H1 (cell line): ENCODE data around the gene MYO16. TPM values are rescaled to one million over a fixed set of nuclear protein-coding genes. Genes with fewer than 3 reads are reported as not detected.

Experiments used
- BACH1 ChIP-seq: IDR thresholded peaks from 2 replicates; pipeline ENCODE4 v1.6.1; 2012; ENCODE audit warnings: low read length, improper control_type of control experiment
- CEBPB ChIP-seq: IDR thresholded peaks from 2 replicates; pipeline ENCODE4 v1.6.1; 2012; ENCODE audit warnings: low read depth, low read length
- CHD7 ChIP-seq: fragments of 300-600 bp; sonication (generic); IDR thresholded peaks from 2 replicates; pipeline ENCODE4 v1.7.1; 2012; ENCODE audit warnings: low read length, moderate library complexity, mild to moderate bottlenecking, inconsistent platforms; ENCODE audit not compliant: insufficient replicate concordance
- E2F6 ChIP-seq: IDR thresholded peaks from 2 replicates; pipeline ENCODE4 v1.6.1; 2012; ENCODE audit warnings: inconsistent platforms
- PHF8 ChIP-seq: fragments of 200-600 bp; sonication (generic); conservative IDR thresholded peaks from 2 replicates; pipeline ENCODE4 v1.7.1; 2012; ENCODE audit warnings: low read depth, mild to moderate bottlenecking, inconsistent platforms, low read length, moderate library complexity
- RBBP5 ChIP-seq: IDR thresholded peaks from 2 replicates; pipeline ENCODE4 v1.7.1; 2012; ENCODE audit warnings: low read depth, mild to moderate bottlenecking, inconsistent platforms, low read length, moderate library complexity, borderline replicate concordance
- SUZ12 ChIP-seq: fragments of 200-600 bp; sonication (generic); IDR thresholded peaks from 2 replicates; pipeline ENCODE4 v1.6.1; 2012; ENCODE audit warnings: mild to moderate bottlenecking, inconsistent platforms, low read length, moderate library complexity, mixed read lengths
- TAF7 ChIP-seq: optimal IDR thresholded peaks from 2 replicates; pipeline ENCODE3; 2011; ENCODE audit warnings: low read depth, mild to moderate bottlenecking, inconsistent platforms, low read length, moderate library complexity, borderline replicate concordance
- TCF12 ChIP-seq: IDR thresholded peaks from 2 replicates; pipeline ENCODE4 v1.6.1; 2011; ENCODE audit warnings: low read depth, mild to moderate bottlenecking, low read length
- polyA plus RNA-seq, 7 experiments: library from polyadenylated mRNA; depleted of rRNA in 3 of 7; stranded (reverse) in 5 of 7; unstranded in 2 of 7; fragments of >200 nt in 5 of 7; fragments of 200-250 nt in 2 of 7; gene quantifications; 1 replicate in 5 of 7; 2 replicates in 1 of 7; 4 replicates in 1 of 7; pipeline versions ENCODE4 v1.2.1 to v1.2.3, GENCODE V29; 2011 to 2013; ENCODE audit warnings: missing spikeins in 2 of 7, mixed read lengths in 2 of 7
- total RNA-seq: library from RNA; stranded (reverse); fragmentation: NEBNext Ultra II Directional; extraction: Animal tissue kit (Norgen Biotek cat#: 25700); gene quantifications from 2 replicates; pipeline ENCODE4 v1.2.1, GENCODE V29; 2021

Gene MYO16
- total and polyA plus RNA-seq, 2 of the 8 experiments (the other 6 are each of a cell fraction or from before 2014, with no cell fraction given): 0.02 to 0.22 TPM

GRCh38 chr13:108850691-108851090 lies 221.3 kb downstream of the MYO16 start (continued):
- TF ChIP-seq CHD7 (no peak), TCF12 (no peak), TAF7 (no peak), SUZ12 (no peak), RBBP5 (no peak), CEBPB (no peak), BACH1 (no peak), E2F6 (no peak), PHF8 (no peak)
